ENCODE results near the gene WLS.
A peak's percentile ranks its signal among the peaks of the same experiment; 100 is the strongest.
"Not testable (repeated sequence)": the region's sequence is repeated elsewhere in the genome, so short reads cannot be mapped to it uniquely, and the experiment has no call there.

WLS gene

GRCh38 chr1:68232289-68233148 lies at the start of gene WLS:
Gene WLS, minus strand, starts transcription at chr1:68232523. Its CDS starts 224 bp downstream, at chr1:68232299.
- H3K27me3 ChIP-seq (ENCODE audit: control insufficient read depth, insufficient read depth, low read length), result peaks cover 95% of the 10 kb centered on the region
- peaks cover 3% of the 10 kb centered on the region for H3K4me1 ChIP-seq (ENCODE audit: control insufficient read depth, insufficient read depth, low read length)
- H3K9ac ChIP-seq (ENCODE audit: low read depth, low read length), result no peak within 1 kb of the TSS
- no peaks in the 10 kb centered on the region for H3K36me3 ChIP-seq (ENCODE audit: control insufficient read depth, insufficient read depth, low read length)
- H3K9me3 ChIP-seq (ENCODE audit: control insufficient read depth, insufficient read depth, low read length), result no peaks in the 10 kb centered on the region
- peak within 1 kb of the TSS; percentile 66 for H3K4me3 ChIP-seq (ENCODE audit: low read depth, low read length)

DNA sequence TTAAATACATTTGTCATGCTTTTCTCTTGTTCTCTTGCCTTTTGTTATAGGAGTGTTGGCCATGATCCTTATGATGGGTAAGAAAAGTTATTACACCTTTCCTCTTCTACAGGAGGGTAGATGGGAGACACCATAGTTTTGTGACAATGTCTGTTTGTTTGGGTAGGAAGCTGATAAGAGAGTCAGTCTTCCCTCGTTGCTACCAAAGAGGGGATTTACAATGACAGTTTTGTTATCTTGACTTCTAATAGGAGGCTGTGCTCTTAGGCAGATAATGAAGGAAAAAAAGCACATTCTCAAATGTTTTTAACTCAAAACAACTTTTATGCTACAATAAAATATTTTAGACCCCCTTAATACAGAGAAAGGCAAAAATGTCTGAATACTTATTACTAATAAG lies 48.0 kb upstream of the WLS start:
- no peak overlapping the region for H3K9ac ChIP-seq (ENCODE audit: low read depth, low read length)
- no peaks in the 10 kb centered on the region for H3K9me3 ChIP-seq (ENCODE audit: control insufficient read depth, insufficient read depth, low read length)
- no peaks in the 10 kb centered on the region for H3K36me3 ChIP-seq (ENCODE audit: control insufficient read depth, insufficient read depth, low read length)
- H3K4me3 ChIP-seq (ENCODE audit: low read depth, low read length), result no peak overlapping the region
- peaks cover 56% of the 10 kb centered on the region for H3K27me3 ChIP-seq (ENCODE audit: control insufficient read depth, insufficient read depth, low read length)
- H3K4me1 ChIP-seq (ENCODE audit: control insufficient read depth, insufficient read depth, low read length), result peaks cover 8% of the 10 kb centered on the region

DNA sequence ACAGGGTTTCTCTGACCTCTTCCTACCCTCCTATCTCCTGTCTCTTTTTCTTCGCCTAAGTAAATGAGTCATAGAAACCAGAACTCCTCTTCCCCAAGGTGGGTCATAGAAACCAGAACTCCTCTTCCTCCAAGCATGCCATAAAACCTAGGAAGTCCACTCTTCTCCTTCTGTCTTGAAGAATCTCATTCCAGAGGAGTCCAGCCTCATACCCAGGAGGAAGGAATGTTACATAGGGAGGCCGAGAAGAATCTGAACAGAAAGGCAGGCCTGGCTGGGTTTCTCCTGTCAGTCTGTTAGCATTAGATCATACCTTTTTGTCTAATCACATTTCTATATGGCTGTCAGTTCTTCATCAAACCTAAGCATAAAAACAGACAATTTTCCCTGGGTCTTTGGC lies 47.5 kb upstream of the WLS start:
- Histone ChIP-seq H3K9me3 (ENCODE audit: control insufficient read depth, insufficient read depth, low read length) (no peaks in the 10 kb centered on the region), H3K4me3 (ENCODE audit: low read depth, low read length) (no peak overlapping the region), H3K9ac (ENCODE audit: low read depth, low read length) (no peak overlapping the region), H3K36me3 (ENCODE audit: control insufficient read depth, insufficient read depth, low read length) (no peaks in the 10 kb centered on the region), H3K27me3 (ENCODE audit: control insufficient read depth, insufficient read depth, low read length) (peaks cover 61% of the 10 kb centered on the region), H3K4me1 (ENCODE audit: control insufficient read depth, insufficient read depth, low read length) (peaks cover 8% of the 10 kb centered on the region)

DNA sequence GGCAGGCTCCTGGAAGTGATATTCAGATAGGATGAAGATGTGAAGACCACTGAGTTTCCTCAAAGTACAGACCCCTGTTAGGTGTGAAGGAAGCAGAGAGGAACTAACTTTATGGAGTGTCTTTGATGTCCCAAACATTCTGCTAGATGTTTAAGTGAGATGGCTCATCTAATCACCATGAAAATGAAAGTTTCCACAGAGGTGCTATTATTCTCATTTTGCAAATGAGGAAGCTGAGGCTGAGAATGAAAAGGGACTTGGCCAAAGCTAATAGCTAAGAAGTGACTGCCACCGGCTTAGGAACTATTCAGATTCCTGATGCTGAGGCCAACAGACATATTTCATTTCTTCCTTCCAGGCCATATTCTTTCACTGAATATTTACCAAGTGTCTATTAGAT lies 45.9 kb upstream of the WLS start:
- H3K36me3 ChIP-seq (ENCODE audit: control insufficient read depth, insufficient read depth, low read length), result no peaks in the 10 kb centered on the region
- H3K9ac ChIP-seq (ENCODE audit: low read depth, low read length), result no peak overlapping the region
- no peaks in the 10 kb centered on the region for H3K9me3 ChIP-seq (ENCODE audit: control insufficient read depth, insufficient read depth, low read length)
- peaks cover 8% of the 10 kb centered on the region for H3K4me1 ChIP-seq (ENCODE audit: control insufficient read depth, insufficient read depth, low read length)
- no peak overlapping the region for H3K4me3 ChIP-seq (ENCODE audit: low read depth, low read length)
- H3K27me3 ChIP-seq (ENCODE audit: control insufficient read depth, insufficient read depth, low read length), result peaks cover 72% of the 10 kb centered on the region

GRCh38 chr1:68276448-68276847 lies 44.1 kb upstream of the WLS start:
- Histone ChIP-seq H3K4me3 (ENCODE audit: low read depth, low read length) (no peak overlapping the region), H3K27me3 (ENCODE audit: control insufficient read depth, insufficient read depth, low read length) (peaks cover 71% of the 10 kb centered on the region), H3K4me1 (ENCODE audit: control insufficient read depth, insufficient read depth, low read length) (peaks cover 8% of the 10 kb centered on the region), H3K36me3 (ENCODE audit: control insufficient read depth, insufficient read depth, low read length) (no peaks in the 10 kb centered on the region), H3K9ac (ENCODE audit: low read depth, low read length) (no peak overlapping the region), H3K9me3 (ENCODE audit: control insufficient read depth, insufficient read depth, low read length) (no peaks in the 10 kb centered on the region)

GRCh38 chr1:68273530-68273929 lies 41.2 kb upstream of the WLS start:
- H3K4me3 ChIP-seq (ENCODE audit: low read depth, low read length), result no peak overlapping the region
- no peaks in the 10 kb centered on the region for H3K36me3 ChIP-seq (ENCODE audit: control insufficient read depth, insufficient read depth, low read length)
- no peaks in the 10 kb centered on the region for H3K9me3 ChIP-seq (ENCODE audit: control insufficient read depth, insufficient read depth, low read length)
- H3K4me1 ChIP-seq (ENCODE audit: control insufficient read depth, insufficient read depth, low read length), result peaks cover 8% of the 10 kb centered on the region
- H3K9ac ChIP-seq (ENCODE audit: low read depth, low read length), result no peak overlapping the region
- peaks cover 60% of the 10 kb centered on the region for H3K27me3 ChIP-seq (ENCODE audit: control insufficient read depth, insufficient read depth, low read length)

- H3K9ac ChIP-seq (ENCODE audit: low read depth, low read length), result no peak overlapping the region
- no peak overlapping the region for H3K4me3 ChIP-seq (ENCODE audit: low read depth, low read length)
- peaks cover 44% of the 10 kb centered on the region for H3K27me3 ChIP-seq (ENCODE audit: control insufficient read depth, insufficient read depth, low read length)
- H3K36me3 ChIP-seq (ENCODE audit: control insufficient read depth, insufficient read depth, low read length), result no peaks in the 10 kb centered on the region
- H3K9me3 ChIP-seq (ENCODE audit: control insufficient read depth, insufficient read depth, low read length), result no peaks in the 10 kb centered on the region
- H3K4me1 ChIP-seq (ENCODE audit: control insufficient read depth, insufficient read depth, low read length), result peaks cover 6% of the 10 kb centered on the region
Measured at GRCh38 chr1:68271596-68271995, 39.3 kb upstream of the WLS start.

DNA sequence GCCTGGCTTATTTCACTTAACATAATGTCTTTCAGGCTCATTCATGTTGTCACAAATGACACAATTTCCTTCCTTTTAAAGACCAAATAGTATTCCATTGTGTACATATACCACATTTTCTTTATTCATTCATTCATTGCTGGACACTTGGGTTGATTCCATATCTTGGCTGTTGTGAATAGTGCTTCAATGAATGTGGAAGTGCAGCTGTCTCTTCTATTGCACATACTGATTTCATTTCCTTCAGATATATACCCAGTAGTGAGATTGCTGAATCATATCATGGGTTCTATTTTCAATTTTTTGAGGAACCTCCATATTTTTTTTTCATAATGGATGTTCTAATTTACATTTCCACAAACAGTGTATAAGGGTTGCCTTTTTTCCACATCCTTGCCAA lies 38.6 kb upstream of the WLS start:
- peaks cover under 1% of the 10 kb centered on the region for H3K4me1 ChIP-seq (ENCODE audit: control insufficient read depth, insufficient read depth, low read length)
- no peak overlapping the region for H3K9ac ChIP-seq (ENCODE audit: low read depth, low read length)
- H3K36me3 ChIP-seq (ENCODE audit: control insufficient read depth, insufficient read depth, low read length), result no peaks in the 10 kb centered on the region
- no peak overlapping the region for H3K4me3 ChIP-seq (ENCODE audit: low read depth, low read length)
- H3K9me3 ChIP-seq (ENCODE audit: control insufficient read depth, insufficient read depth, low read length), result no peaks in the 10 kb centered on the region
- peaks cover 40% of the 10 kb centered on the region for H3K27me3 ChIP-seq (ENCODE audit: control insufficient read depth, insufficient read depth, low read length)

DNA sequence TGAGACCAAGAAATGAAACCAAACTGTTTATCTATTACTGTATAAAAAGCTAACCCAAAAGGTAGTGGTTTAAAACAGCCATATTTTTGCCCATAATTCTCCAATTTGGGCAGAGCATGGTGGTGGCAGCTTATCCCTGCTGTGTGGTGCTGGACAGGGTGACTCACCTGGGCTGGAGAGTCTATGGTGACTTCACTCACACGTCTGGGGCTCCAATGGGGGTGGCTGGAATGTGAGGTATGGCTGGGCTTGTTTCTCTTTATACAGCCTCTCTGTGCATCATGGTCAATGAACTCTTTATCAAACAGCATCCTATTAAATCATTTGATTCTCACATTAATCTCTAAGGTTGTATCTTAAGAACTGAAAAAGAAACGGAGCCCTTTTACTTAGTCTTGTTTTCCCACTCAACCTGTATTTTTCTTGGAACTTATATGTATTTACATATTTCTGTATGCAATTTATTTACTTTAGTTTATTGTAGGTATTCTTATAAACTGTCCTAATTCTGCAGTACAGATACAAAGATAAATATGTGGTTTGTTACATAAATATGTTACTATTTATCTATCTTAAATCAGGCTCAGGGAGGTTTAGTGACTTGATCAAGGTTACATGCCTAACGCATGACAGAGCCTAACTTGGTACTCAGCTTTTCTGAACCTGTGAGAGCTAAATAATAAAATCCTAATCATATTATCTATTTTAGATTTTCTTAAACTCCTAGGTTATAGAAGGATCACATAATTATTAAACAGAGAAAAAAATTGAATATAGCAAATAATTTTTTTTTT lies 37.5 kb upstream of the WLS start:
- no peaks in the 10 kb centered on the region for H3K4me1 ChIP-seq (ENCODE audit: control insufficient read depth, insufficient read depth, low read length)
- no peak overlapping the region for H3K4me3 ChIP-seq (ENCODE audit: low read depth, low read length)
- no peaks in the 10 kb centered on the region for H3K36me3 ChIP-seq (ENCODE audit: control insufficient read depth, insufficient read depth, low read length)
- H3K27me3 ChIP-seq (ENCODE audit: control insufficient read depth, insufficient read depth, low read length), result peaks cover 30% of the 10 kb centered on the region
- no peaks in the 10 kb centered on the region for H3K9me3 ChIP-seq (ENCODE audit: control insufficient read depth, insufficient read depth, low read length)
- no peak overlapping the region for H3K9ac ChIP-seq (ENCODE audit: low read depth, low read length)

- Histone ChIP-seq H3K9me3 (ENCODE audit: control insufficient read depth, insufficient read depth, low read length) (no peaks in the 10 kb centered on the region), H3K9ac (ENCODE audit: low read depth, low read length) (no peak overlapping the region), H3K36me3 (ENCODE audit: control insufficient read depth, insufficient read depth, low read length) (no peaks in the 10 kb centered on the region), H3K4me3 (ENCODE audit: low read depth, low read length) (no peak overlapping the region), H3K27me3 (ENCODE audit: control insufficient read depth, insufficient read depth, low read length) (peaks cover 22% of the 10 kb centered on the region), H3K4me1 (ENCODE audit: control insufficient read depth, insufficient read depth, low read length) (no peaks in the 10 kb centered on the region)
Measured at GRCh38 chr1:68268896-68269483, 36.7 kb upstream of the WLS start.

DNA sequence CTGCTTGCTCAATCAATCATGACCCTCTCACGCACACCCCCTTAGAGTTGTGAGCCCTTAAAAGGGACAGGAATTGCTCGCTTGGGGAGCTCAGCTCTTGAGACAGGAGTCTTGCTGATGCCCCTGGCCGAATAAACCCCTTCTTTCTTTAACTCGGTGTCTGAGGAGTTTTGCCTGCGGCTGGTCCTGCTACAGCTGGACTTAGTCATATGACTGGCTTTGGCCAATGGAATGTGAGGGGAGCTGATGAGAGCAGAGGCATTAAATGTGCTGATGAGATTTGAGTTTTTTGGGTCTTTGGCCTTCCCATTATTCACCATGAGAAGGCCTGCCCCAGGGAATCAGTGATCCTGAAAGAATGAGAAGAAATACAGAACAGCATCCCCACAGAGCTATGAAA lies 24.5 kb upstream of the WLS start:
- not testable (repeated sequence) for H3K9me3 ChIP-seq (ENCODE audit: control insufficient read depth, insufficient read depth, low read length); H3K36me3 ChIP-seq (ENCODE audit: control insufficient read depth, insufficient read depth, low read length); H3K27me3 ChIP-seq (ENCODE audit: control insufficient read depth, insufficient read depth, low read length); H3K4me1 ChIP-seq (ENCODE audit: control insufficient read depth, insufficient read depth, low read length); H3K4me3 ChIP-seq (ENCODE audit: low read depth, low read length); H3K9ac ChIP-seq (ENCODE audit: low read depth, low read length)

All from iPS-15b (cell line).